GM12873 (cell line): Measurements from ENCODE around the gene ATOX1.

Source experiments
- TF ChIP-seq, protein P1 (sequence below): IDR thresholded peaks from 2 replicates; pipeline ENCODE4 v1.5.1; 2012; ENCODE audit warnings: low read depth, mild to moderate bottlenecking, moderate library complexity, low read length, control low read depth; ENCODE audit not compliant: insufficient read depth; ENCODE audit errors: missing control alignments

Gene ATOX1

GRCh38 chr5:151703227-151703626 lies 55.2 kb downstream of the ATOX1 start:
- TF ChIP-seq, protein P1, sequence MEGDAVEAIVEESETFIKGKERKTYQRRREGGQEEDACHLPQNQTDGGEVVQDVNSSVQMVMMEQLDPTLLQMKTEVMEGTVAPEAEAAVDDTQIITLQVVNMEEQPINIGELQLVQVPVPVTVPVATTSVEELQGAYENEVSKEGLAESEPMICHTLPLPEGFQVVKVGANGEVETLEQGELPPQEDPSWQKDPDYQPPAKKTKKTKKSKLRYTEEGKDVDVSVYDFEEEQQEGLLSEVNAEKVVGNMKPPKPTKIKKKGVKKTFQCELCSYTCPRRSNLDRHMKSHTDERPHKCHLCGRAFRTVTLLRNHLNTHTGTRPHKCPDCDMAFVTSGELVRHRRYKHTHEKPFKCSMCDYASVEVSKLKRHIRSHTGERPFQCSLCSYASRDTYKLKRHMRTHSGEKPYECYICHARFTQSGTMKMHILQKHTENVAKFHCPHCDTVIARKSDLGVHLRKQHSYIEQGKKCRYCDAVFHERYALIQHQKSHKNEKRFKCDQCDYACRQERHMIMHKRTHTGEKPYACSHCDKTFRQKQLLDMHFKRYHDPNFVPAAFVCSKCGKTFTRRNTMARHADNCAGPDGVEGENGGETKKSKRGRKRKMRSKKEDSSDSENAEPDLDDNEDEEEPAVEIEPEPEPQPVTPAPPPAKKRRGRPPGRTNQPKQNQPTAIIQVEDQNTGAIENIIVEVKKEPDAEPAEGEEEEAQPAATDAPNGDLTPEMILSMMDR = no peak

- TF ChIP-seq, protein P1 = no peak
These were observed 57.6 kb downstream of the ATOX1 start for GRCh38 chr5:151700820-151701219.

- TF ChIP-seq, protein P1 = no peak
These were observed 58.1 kb downstream of the ATOX1 start for GRCh38 chr5:151700296-151700695.

GRCh38 chr5:151699071-151699901 lies 59.1 kb downstream of the ATOX1 start:
- TF ChIP-seq, protein P1 = no peak

DNA sequence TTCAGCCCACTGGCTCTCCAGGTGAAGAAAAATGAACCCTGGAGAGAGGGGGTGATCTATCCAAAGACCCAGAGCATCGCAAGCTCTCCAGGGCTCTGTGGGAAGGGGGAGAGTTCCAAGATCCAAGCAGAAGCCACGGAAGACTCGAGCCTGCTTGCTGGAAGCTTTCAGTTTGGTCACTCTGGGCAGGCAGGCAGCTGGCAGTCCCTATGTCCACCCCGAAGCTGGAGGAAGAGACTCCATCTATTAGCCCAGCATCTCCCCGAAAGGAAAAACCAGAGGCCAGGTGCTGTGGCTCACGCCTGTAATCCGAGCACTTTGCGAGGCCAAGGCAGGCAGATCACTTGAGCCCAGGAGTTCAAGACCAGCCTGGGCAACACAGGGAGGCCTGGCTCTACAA lies 61.0 kb downstream of the ATOX1 start:
- TF ChIP-seq, protein P1 = no peak

- TF ChIP-seq, protein P1 = no peak
These were observed 61.9 kb downstream of the ATOX1 start for GRCh38 chr5:151696470-151697061.

DNA sequence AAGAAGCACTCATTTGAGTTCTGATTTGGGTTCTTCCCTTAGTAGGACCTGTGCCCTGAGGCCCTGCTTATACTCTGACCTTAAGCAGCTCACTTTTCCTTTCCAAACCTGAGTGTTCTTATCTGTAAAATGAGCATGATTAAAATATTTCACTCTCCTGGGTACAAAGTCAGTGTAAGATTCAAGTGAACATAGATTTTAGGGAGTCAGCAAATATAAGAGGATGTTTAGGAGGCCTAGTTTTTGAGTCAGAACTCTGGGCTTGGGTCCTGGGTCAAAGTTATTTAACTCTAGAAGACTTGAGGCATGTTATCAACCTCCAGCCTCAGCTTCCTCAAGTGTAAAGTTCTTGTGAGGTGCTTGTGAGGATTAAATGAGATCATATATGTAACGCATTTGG lies 63.0 kb downstream of the ATOX1 start:
- TF ChIP-seq, protein P1 = no peak
